Adrenal gland (tissue), 19 donors: ENCODE data around the gene C5orf24. TPM values are rescaled to one million over a fixed set of nuclear protein-coding genes. Genes with fewer than 3 reads are reported as not detected.

Experiments used
- DNase-seq, 7 donors: peaks; one replicate each; pipeline ENCODE4 v3.0.0-alpha.2; 2019 to 2020
- H3K27ac ChIP-seq, 5 donors: fragments of 200-600 bp; sonication (generic) in 4 of 5; 1 replicate in 3 of 5; 2 replicates in 2 of 5; pipeline versions ENCODE4 v1.5.1 to v1.8.0; 2016 to 2020; ENCODE audit warnings: mild to moderate bottlenecking in 1 of 5
- H3K27me3 ChIP-seq: fragments of 200-600 bp; 2 replicates; pipeline ENCODE4 v1.8.0; 2021
- H3K36me3 ChIP-seq, 2 donors: fragments of 200-600 bp; replicated peaks in 1 of 2; 1 replicate in 1 of 2; 2 replicates in 1 of 2; pipeline versions ENCODE4 v1.5.1 to v1.8.0; 2018 to 2022
- H3K4me1 ChIP-seq, 2 donors: fragments of 200-600 bp; replicated peaks in 1 of 2; 1 replicate in 1 of 2; 2 replicates in 1 of 2; pipeline versions ENCODE4 v1.5.1 to v1.8.0; 2018 to 2021
- H3K4me3 ChIP-seq, 4 donors: fragments of 200-600 bp; sonication (generic) in 3 of 4; one replicate each; pipeline ENCODE4 v1.5.1; 2016 to 2018
- H3K9me3 ChIP-seq, 3 donors: fragments of 200-600 bp; sonication (generic) in 1 of 3; replicated peaks in 1 of 3; 1 replicate in 2 of 3; 2 replicates in 1 of 3; pipeline versions ENCODE4 v1.5.1 to v1.8.0; 2016 to 2021
- POLR2A ChIP-seq, 2 donors: fragments of 450-650 bp; IDR thresholded peaks; one replicate each; pipeline ENCODE4 v1.6.1; 2017; ENCODE audit warnings: antibody characterized with exemption in 2 of 2, mild to moderate bottlenecking in 2 of 2, moderate library complexity in 1 of 2
- WGBS, 4 donors: extraction: QIAGEN DNeasy Blood & Tissue Kit in 2 of 4; methylation state at CpG; one replicate each; pipeline versions ENCODE4 v1.1.5 to v1.1.7; 2013 to 2017; 5-methylcytosine and 5-hydroxymethylcytosine counted together
- intact Hi-C, 2 donors: fragments of 100-400 bp; cut with DNase I; formaldehyde crosslinking; loops; one replicate each; pipeline versions ENCODE4 v1.14.1 to v1.15.0; 2022 to 2023
- long read RNA-seq, 10 donors: library from polyadenylated mRNA in 3 of 10; unstranded in 2 of 10; stranded (forward) in 1 of 10; transcript quantifications; one replicate each; pipeline ENCODE4 v2.0.0 and lab custom pipeline, GENCODE V29; 2021 to 2026
- polyA plus RNA-seq, 3 donors: library from polyadenylated mRNA; stranded (reverse); fragments of 200-250 nt in 2 of 3; fragments of 350-450 nt in 1 of 3; fragmentation: Illumina TruSeq in 1 of 3; extraction: RNeasy Lipid Tissue Mini Kit (QIAGEN cat#74804) in 1 of 3; gene quantifications; one replicate each; pipeline ENCODE4 v1.2.3, GENCODE V29; 2013 to 2014
- total RNA-seq, 9 donors: library from RNA; depleted of rRNA in 4 of 9; stranded (reverse); fragments of >200 nt in 4 of 9; fragments of 120-200 nt in 1 of 9; fragmentation: NEBNext Ultra II Directional in 1 of 9; extraction: Animal tissue kit (Norgen Biotek cat#: 25700) in 1 of 9; gene quantifications; one replicate each; pipeline versions ENCODE4 v1.1.0 to v1.2.4, GENCODE V29; 2013 to 2023
- TF ChIP-seq, protein P1 (sequence below), 6 experiments: fragments of 450-650 bp in 4 of 6; fragments of 200-600 bp in 2 of 6; sonication (generic) in 1 of 6; IDR thresholded peaks; 1 replicate in 5 of 6; 2 replicates in 1 of 6; pipeline versions ENCODE4 v1.5.1 to v1.8.0; 2016 to 2021; ENCODE audit warnings: antibody characterized with exemption in 6 of 6, mild to moderate bottlenecking in 2 of 6, moderate library complexity in 1 of 6
- donor health status: healthy with polysubstance abuse.
- donor health status: Bipolar disorder and iron deficiency.
- donor health status: DM: yes; HTN: yes; CAD: no.
- donor health status: DM: no; HTN: no; CAD: no.
- donor health status: DM: no; HTN: no; CAD: no.
- donor health status: DM: yes; HTN: yes; CAD: no.

The C5orf24 gene
- 10 to 100 TPM; 28.1 to 68.2 (median 43.5) TPM for total RNA-seq
- polyA plus RNA-seq: 10 to 100 TPM; 13.5 to 57.0 (median 16.0) TPM
- long read RNA-seq, donor 1, full-length matches to known transcripts: 19 of 19 reads
- long read RNA-seq, donor 1, partial matches to known transcripts: 0 of 19 reads
- long read RNA-seq, donor 1, other reads (novel, unspliced or antisense): 0 of 19 reads
- long read RNA-seq, donor 2, full-length matches to known transcripts: 16 of 16 reads
- long read RNA-seq, donor 2, partial matches to known transcripts: 0 of 16 reads
- long read RNA-seq, donor 2, other reads (novel, unspliced or antisense): 0 of 16 reads
- long read RNA-seq, donor 3, full-length matches to known transcripts: 19 of 56 reads
- long read RNA-seq, donor 3, partial matches to known transcripts: 37 of 56 reads
- long read RNA-seq, donor 3, other reads (novel, unspliced or antisense): 0 of 56 reads
- long read RNA-seq, donor 4, full-length matches to known transcripts: 40 of 43 reads
- long read RNA-seq, donor 4, partial matches to known transcripts: 0 of 43 reads
- long read RNA-seq, donor 4, other reads (novel, unspliced or antisense): 3 of 43 reads
- long read RNA-seq, donor 5, full-length matches to known transcripts: 32 of 34 reads
- long read RNA-seq, donor 5, partial matches to known transcripts: 0 of 34 reads
- long read RNA-seq, donor 5, other reads (novel, unspliced or antisense): 2 of 34 reads
- long read RNA-seq, donor 6, full-length matches to known transcripts: 33 of 34 reads
- long read RNA-seq, donor 6, partial matches to known transcripts: 0 of 34 reads
- long read RNA-seq, donor 6, other reads (novel, unspliced or antisense): 1 of 34 reads
- long read RNA-seq, donor 7, full-length matches to known transcripts: 13 of 13 reads
- long read RNA-seq, donor 7, partial matches to known transcripts: 0 of 13 reads
- long read RNA-seq, donor 7, other reads (novel, unspliced or antisense): 0 of 13 reads
- long read RNA-seq, donor 8, full-length matches to known transcripts: 32 of 32 reads
- long read RNA-seq, donor 8, partial matches to known transcripts: 0 of 32 reads
- long read RNA-seq, donor 8, other reads (novel, unspliced or antisense): 0 of 32 reads
- long read RNA-seq, donor 9, full-length matches to known transcripts: 14 of 14 reads
- long read RNA-seq, donor 9, partial matches to known transcripts: 0 of 14 reads
- long read RNA-seq, donor 9, other reads (novel, unspliced or antisense): 0 of 14 reads
- long read RNA-seq, donor 10, full-length matches to known transcripts: 9 of 9 reads
- long read RNA-seq, donor 10, partial matches to known transcripts: 0 of 9 reads
- long read RNA-seq, donor 10, other reads (novel, unspliced or antisense): 0 of 9 reads

DNA sequence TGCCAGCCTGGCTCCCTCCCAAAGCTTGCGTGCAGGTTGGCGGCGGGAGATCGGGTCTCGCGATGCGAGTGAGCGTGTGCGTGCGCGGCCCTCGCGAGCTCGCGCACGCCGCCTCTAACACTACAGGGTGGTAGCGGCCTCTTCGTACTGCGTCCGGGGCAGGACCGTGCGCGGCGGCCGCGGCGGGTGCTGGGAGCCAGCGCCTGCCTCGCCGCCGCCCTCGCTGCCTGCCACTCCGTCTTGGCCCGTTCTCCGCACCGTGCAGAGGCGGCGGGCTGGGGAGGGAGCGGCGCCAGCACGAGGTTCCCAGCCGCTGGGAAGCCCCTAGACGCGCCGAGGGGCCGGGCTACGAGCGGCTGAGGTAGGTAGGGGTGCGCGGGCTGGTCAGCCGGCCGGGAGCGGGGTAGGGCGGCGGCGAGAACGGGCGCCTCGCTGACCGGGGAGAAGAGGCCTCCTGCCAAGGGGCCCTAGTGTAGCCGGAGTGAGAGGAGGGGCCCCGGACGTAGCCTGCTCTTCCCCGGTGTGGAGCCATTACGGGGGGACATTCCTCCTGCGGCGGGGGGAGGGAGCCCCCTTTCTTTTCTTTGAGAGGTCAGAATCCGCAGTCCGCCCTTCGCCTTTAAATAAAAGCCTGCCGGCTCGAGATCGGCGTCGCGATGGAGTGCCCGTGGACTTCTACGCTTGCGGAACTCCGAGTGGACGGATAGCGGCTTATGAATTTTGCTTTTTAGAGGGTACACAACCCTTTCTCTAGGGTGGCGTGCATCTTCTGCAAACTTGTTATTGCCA, at the start of gene C5orf24:
Gene C5orf24, plus strand, starts transcription at position 117 of the 789 bp plus-strand sequence. CDS start 8,933 bp downstream, outside the sequence.
- intact Hi-C loops: loop anchor here in 1 of 2 donors (10.0 kb wide), 1 partner anchor 59 kb away; the partner anchor contains the start of gene PCBD2
- Histone ChIP-seq H3K4me1 (peaks cover 18 to 43% of the 10 kb centered on the region in 2 donors), H3K36me3 (no peaks in the 10 kb centered on the region), H3K9me3 (no peaks in the 10 kb centered on the region), H3K4me3 (peak within 1 kb of the TSS; percentile 22 to 74 (median 70)), H3K27me3 (no peaks in the 10 kb centered on the region), H3K27ac (peak within 1 kb of the TSS; percentile 95 to 98 (median 96))
- TF ChIP-seq, protein P1, sequence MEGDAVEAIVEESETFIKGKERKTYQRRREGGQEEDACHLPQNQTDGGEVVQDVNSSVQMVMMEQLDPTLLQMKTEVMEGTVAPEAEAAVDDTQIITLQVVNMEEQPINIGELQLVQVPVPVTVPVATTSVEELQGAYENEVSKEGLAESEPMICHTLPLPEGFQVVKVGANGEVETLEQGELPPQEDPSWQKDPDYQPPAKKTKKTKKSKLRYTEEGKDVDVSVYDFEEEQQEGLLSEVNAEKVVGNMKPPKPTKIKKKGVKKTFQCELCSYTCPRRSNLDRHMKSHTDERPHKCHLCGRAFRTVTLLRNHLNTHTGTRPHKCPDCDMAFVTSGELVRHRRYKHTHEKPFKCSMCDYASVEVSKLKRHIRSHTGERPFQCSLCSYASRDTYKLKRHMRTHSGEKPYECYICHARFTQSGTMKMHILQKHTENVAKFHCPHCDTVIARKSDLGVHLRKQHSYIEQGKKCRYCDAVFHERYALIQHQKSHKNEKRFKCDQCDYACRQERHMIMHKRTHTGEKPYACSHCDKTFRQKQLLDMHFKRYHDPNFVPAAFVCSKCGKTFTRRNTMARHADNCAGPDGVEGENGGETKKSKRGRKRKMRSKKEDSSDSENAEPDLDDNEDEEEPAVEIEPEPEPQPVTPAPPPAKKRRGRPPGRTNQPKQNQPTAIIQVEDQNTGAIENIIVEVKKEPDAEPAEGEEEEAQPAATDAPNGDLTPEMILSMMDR (IDR thresholded peaks at IDR 0.05): peak in 1 of 6 experiments; percentile 8
- peak; percentile 98 to 99 for TF ChIP-seq POLR2A (IDR thresholded peaks at IDR 0.05)
- WGBS, 4 donors: 0 to 2% (median 0%) methylated on average over 2 to 84 of the region's 84 CpGs
- peak; percentile 95 to 98 (median 97) for DNase-seq

- H3K9me3 ChIP-seq: no peaks in the 10 kb centered on the region
- H3K27ac ChIP-seq: no peak overlapping the region
- no peak overlapping the region for H3K4me3 ChIP-seq
- H3K4me1 ChIP-seq: no peaks in the 10 kb centered on the region
- intact Hi-C loops: no loop called here
- H3K27me3 ChIP-seq: no peaks in the 10 kb centered on the region
- TF ChIP-seq POLR2A (IDR thresholded peaks at IDR 0.05): no peak
- TF ChIP-seq, protein P1 (IDR thresholded peaks at IDR 0.05): no peak
- 82 to 89% (median 85%) methylated on average over 5 of the region's 5 CpGs for WGBS, 4 donors
- DNase-seq: no peak
- peaks cover 0 to 61% of the 10 kb centered on the region in 2 donors for H3K36me3 ChIP-seq
Observed at GRCh38 chr5:134798468-134798867, 47.3 kb upstream of the C5orf24 start.

GRCh38 chr5:134803821-134804220, 41.9 kb upstream of the C5orf24 start:
- H3K27me3 ChIP-seq: no peaks in the 10 kb centered on the region
- no peak for TF ChIP-seq POLR2A (IDR thresholded peaks at IDR 0.05)
- TF ChIP-seq, protein P1 (IDR thresholded peaks at IDR 0.05): no peak
- H3K36me3 ChIP-seq: peaks cover 0 to 14% of the 10 kb centered on the region in 2 donors
- no peak overlapping the region for H3K4me3 ChIP-seq
- H3K4me1 ChIP-seq: no peaks in the 10 kb centered on the region
- no peaks in the 10 kb centered on the region for H3K9me3 ChIP-seq
- no peak overlapping the region for H3K27ac ChIP-seq
- intact Hi-C loops: no loop called here
- no peak for DNase-seq
- 82 to 96% (median 88%) methylated on average over 4 of the region's 4 CpGs for WGBS, 4 donors
